ENCODE measurements around the gene SLC24A1.
A peak's percentile ranks its signal among the peaks of the same experiment; 100 is the strongest.

SLC24A1 gene

GRCh38 chr15:65690173-65690572, 68.4 kb downstream of the SLC24A1 start:
- H3K27ac ChIP-seq (ENCODE audit: extremely low read depth, low read depth, low read length) = no peak overlapping the region
- peaks cover 18 to 36% of the 10 kb centered on the region in 2 experiments for H3K36me3 ChIP-seq (ENCODE audit: control insufficient read depth in 2 of 2, insufficient read depth in 1 of 2, low read length in 2 of 2)
- peaks cover 2% of the 10 kb centered on the region; the same call in 1 of the 2 replicates for H3K9me3 ChIP-seq (ENCODE audit: control insufficient read depth, insufficient read depth, low read depth, low read length)
- no peak for TF ChIP-seq ZNF114 (tag by site-specific recombination; IDR thresholded peaks at IDR 0.05)
- TF ChIP-seq ZBTB44 (tag by site-specific recombination; IDR thresholded peaks at IDR 0.05) = no peak
- peak; percentile 74; the same call in 1 of the 2 replicates for TF ChIP-seq ZNF664 (tag by site-specific recombination; IDR thresholded peaks at IDR 0.05)
- ChIA-PET POLR2A (no interaction called here), CTCF (no interaction called here)
- no peaks in the 10 kb centered on the region for H3K4me1 ChIP-seq (ENCODE audit: control insufficient read depth, insufficient read depth, low read length)
- no peak overlapping the region for H3K4me3 ChIP-seq (ENCODE audit: low read depth, low read length)

GRCh38 chr15:65690778-65691177, 69.0 kb downstream of the SLC24A1 start:
- ChIA-PET POLR2A (no interaction called here), CTCF (interaction anchor here (0.7 kb wide), 1 partner anchor 171 kb away, joined by 3 read pairs; no protein-coding TSS in a partner anchor)
- Histone ChIP-seq H3K27ac (ENCODE audit: extremely low read depth, low read depth, low read length) (no peak overlapping the region), H3K4me3 (ENCODE audit: low read depth, low read length) (no peak overlapping the region), H3K9me3 (ENCODE audit: control insufficient read depth, insufficient read depth, low read depth, low read length) (peaks cover 2% of the 10 kb centered on the region; the same call in 1 of the 2 replicates), H3K4me1 (ENCODE audit: control insufficient read depth, insufficient read depth, low read length) (no peaks in the 10 kb centered on the region), H3K36me3 (ENCODE audit: control insufficient read depth in 2 of 2, insufficient read depth in 1 of 2, low read length in 2 of 2) (peaks cover 19 to 38% of the 10 kb centered on the region in 2 experiments)
- TF ChIP-seq ZNF280C (tag by site-specific recombination; IDR thresholded peaks at IDR 0.05) = no peak
- no peak for TF ChIP-seq ZNF211 (tag by site-specific recombination; IDR thresholded peaks at IDR 0.05; ENCODE audit: low read depth)
- peak; percentile 50; the same call in 1 of the 2 replicates for TF ChIP-seq ZNF513 (tag by site-specific recombination; IDR thresholded peaks at IDR 0.05)
- TF ChIP-seq SCRT1 (tag by site-specific recombination; IDR thresholded peaks at IDR 0.05; ENCODE audit: borderline replicate concordance) = no peak

GRCh38 chr15:65695081-65695480, 73.3 kb downstream of the SLC24A1 start:
- no peak overlapping the region for H3K27ac ChIP-seq (ENCODE audit: extremely low read depth, low read depth, low read length)
- H3K36me3 ChIP-seq (ENCODE audit: control insufficient read depth in 2 of 2, insufficient read depth in 1 of 2, low read length in 2 of 2) = peaks cover 23 to 34% of the 10 kb centered on the region in 2 experiments; a peak in 2 of 3 replicates
- H3K4me1 ChIP-seq (ENCODE audit: control insufficient read depth, insufficient read depth, low read length) = no peaks in the 10 kb centered on the region
- TF ChIP-seq EGR2 (tag by site-specific recombination; IDR thresholded peaks at IDR 0.05; ENCODE audit: low read depth) (no peak), ZNF2 (tag by site-specific recombination; IDR thresholded peaks at IDR 0.05) (no peak), ZFHX2 (tag by site-specific recombination; conservative IDR thresholded peaks at IDR 0.05) (no peak)
- ChIA-PET CTCF (interaction anchor here (0.7 kb wide), 1 partner anchor 497 kb away, joined by 5 read pairs; no protein-coding TSS in a partner anchor), POLR2A (no interaction called here)
- H3K4me3 ChIP-seq (ENCODE audit: low read depth, low read length) = no peak overlapping the region
- no peaks in the 10 kb centered on the region for H3K9me3 ChIP-seq (ENCODE audit: control insufficient read depth, insufficient read depth, low read depth, low read length)
